ENCODE measurements around the gene LRIG1. TPM values are rescaled to one million over a fixed set of nuclear protein-coding genes. Genes with fewer than 3 reads are reported as not detected.
A peak's percentile ranks its signal among the peaks of the same experiment; 100 is the strongest.

Gene LRIG1
- total RNA-seq, 1 donor from 2014 or later = 30.7 TPM

GRCh38 chr3:66481071-66482017 is 19.5 kb downstream of the LRIG1 start:
- intact Hi-C loops (cut with DNase I) = loop anchor here (10.0 kb wide), 1 partner anchor 57 kb away; no protein-coding TSS in a partner anchor
- Histone ChIP-seq H3K4me1 (peaks cover 94% of the 10 kb centered on the region), H3K27ac (peak overlapping the region; percentile 86)

DNA sequence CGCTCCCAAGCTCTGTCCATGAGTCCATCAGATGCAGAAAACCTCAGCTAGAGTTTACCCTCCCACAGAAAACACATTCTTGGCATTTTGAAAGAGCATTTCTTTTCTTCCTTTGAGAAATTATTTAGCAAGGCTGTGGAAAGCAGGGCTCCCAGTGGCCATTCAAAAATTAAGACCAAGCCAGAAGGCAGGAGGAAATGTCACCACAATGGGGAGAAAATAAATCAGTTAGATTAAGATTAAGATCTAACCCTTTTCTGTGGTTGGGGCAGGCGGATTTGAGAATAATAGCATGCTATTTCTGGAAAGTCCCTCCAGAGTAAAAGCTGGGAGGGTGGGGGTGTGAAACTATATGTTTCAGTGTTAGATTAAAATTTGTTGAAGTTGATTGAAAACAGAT is 20.2 kb downstream of the LRIG1 start:
- DNase-seq (ENCODE audit: extremely low spot score in 2 of 2) = no peak
- no peak for TF ChIP-seq POLR2A (IDR thresholded peaks at IDR 0.05)
- no peak for TF ChIP-seq POLR2AphosphoS5 (IDR thresholded peaks at IDR 0.05; ENCODE audit: insufficient read depth in 1 of 2, low read depth in 1 of 2)
- no peak for TF ChIP-seq CTCF (IDR thresholded peaks at IDR 0.05)
- H3K9me3 ChIP-seq = no peaks in the 10 kb centered on the region
- peak overlapping the region; percentile 86 for H3K27ac ChIP-seq
- no peaks in the 10 kb centered on the region for H3K36me3 ChIP-seq
- H3K4me1 ChIP-seq = peaks cover 93% of the 10 kb centered on the region
- intact Hi-C loops (cut with DNase I) = loop anchor here (10.0 kb wide), 1 partner anchor 56 kb away; no protein-coding TSS in a partner anchor
- H3K4me3 ChIP-seq = no peak overlapping the region
- no peaks in the 10 kb centered on the region for H3K27me3 ChIP-seq

More at GRCh38 chr3:66481071-66482017, 19.5 kb downstream of the LRIG1 start:
- Histone ChIP-seq H3K4me3 (no peak overlapping the region), H3K27me3 (no peaks in the 10 kb centered on the region), H3K36me3 (no peaks in the 10 kb centered on the region), H3K9me3 (no peaks in the 10 kb centered on the region)
- no peak for DNase-seq (ENCODE audit: extremely low spot score in 2 of 2)
- TF ChIP-seq CTCF (IDR thresholded peaks at IDR 0.05) (no peak), POLR2A (IDR thresholded peaks at IDR 0.05) (no peak), POLR2AphosphoS5 (IDR thresholded peaks at IDR 0.05; ENCODE audit: insufficient read depth in 1 of 2, low read depth in 1 of 2) (no peak)

DNA sequence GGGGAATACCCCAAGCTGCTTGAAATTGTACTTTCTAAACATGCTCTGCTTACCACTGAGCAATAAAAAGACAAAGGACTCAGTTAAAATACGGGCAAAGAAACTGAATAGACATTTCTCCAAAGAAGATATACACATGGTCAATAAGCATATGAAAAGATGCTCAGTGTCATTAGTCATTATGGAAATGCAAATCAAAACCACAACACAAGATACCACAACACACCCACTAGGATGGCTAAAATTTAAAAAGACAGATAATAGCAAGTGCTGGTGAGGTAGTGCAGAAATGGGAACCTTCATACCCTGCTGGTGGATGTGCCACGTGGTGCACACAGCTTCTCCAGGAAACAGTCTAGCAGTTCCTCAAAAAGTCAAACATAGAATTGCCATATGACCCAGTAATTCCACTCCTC is 21.3 kb downstream of the LRIG1 start:
- Histone ChIP-seq H3K27me3 (no peaks in the 10 kb centered on the region), H3K36me3 (no peaks in the 10 kb centered on the region), H3K4me3 (no peak overlapping the region), H3K27ac (peak overlapping the region; percentile 86), H3K4me1 (peaks cover 95% of the 10 kb centered on the region), H3K9me3 (no peaks in the 10 kb centered on the region)
- intact Hi-C loops (cut with DNase I) = no loop called here
- no peak for TF ChIP-seq CTCF (IDR thresholded peaks at IDR 0.05)
- no peak for TF ChIP-seq POLR2A (IDR thresholded peaks at IDR 0.05)
- no peak for TF ChIP-seq POLR2AphosphoS5 (IDR thresholded peaks at IDR 0.05; ENCODE audit: insufficient read depth in 1 of 2, low read depth in 1 of 2)
- no peak for DNase-seq (ENCODE audit: extremely low spot score in 2 of 2)

- Histone ChIP-seq H3K27me3 (no peaks in the 10 kb centered on the region), H3K4me3 (no peak overlapping the region), H3K4me1 (peaks cover 95% of the 10 kb centered on the region), H3K9me3 (no peaks in the 10 kb centered on the region), H3K27ac (no peak overlapping the region), H3K36me3 (no peaks in the 10 kb centered on the region)
- intact Hi-C loops (cut with DNase I) = no loop called here
- DNase-seq (ENCODE audit: extremely low spot score in 2 of 2) = no peak
- TF ChIP-seq POLR2A (IDR thresholded peaks at IDR 0.05) = no peak
- no peak for TF ChIP-seq POLR2AphosphoS5 (IDR thresholded peaks at IDR 0.05; ENCODE audit: insufficient read depth in 1 of 2, low read depth in 1 of 2)
- no peak for TF ChIP-seq CTCF (IDR thresholded peaks at IDR 0.05)
Measured at GRCh38 chr3:66478960-66479359, 21.9 kb downstream of the LRIG1 start.

DNA sequence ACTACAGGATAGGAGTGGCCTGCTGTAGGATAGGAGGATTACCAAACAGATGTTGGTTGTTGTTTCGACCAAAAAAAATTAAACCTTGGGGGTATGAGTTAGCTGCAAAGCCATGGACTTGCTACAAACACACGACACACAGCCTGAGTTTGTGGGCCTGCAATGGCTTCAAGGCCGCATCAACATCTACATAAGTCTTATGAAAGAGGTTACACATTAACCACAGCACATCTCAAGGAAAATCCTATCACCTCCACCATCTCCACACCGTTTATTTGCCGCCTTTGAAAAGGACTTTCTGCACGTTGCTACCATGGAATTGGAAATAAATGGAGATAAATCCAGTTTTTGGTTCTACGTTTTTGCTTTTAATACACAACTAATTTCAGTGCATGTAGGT is 23.0 kb downstream of the LRIG1 start:
- Histone ChIP-seq H3K27me3 (no peaks in the 10 kb centered on the region), H3K4me1 (peaks cover 92% of the 10 kb centered on the region), H3K27ac (no peak overlapping the region), H3K9me3 (no peaks in the 10 kb centered on the region), H3K36me3 (no peaks in the 10 kb centered on the region), H3K4me3 (no peak overlapping the region)
- TF ChIP-seq POLR2A (IDR thresholded peaks at IDR 0.05) (no peak), POLR2AphosphoS5 (IDR thresholded peaks at IDR 0.05; ENCODE audit: insufficient read depth in 1 of 2, low read depth in 1 of 2) (no peak), CTCF (IDR thresholded peaks at IDR 0.05) (no peak)
- no peak for DNase-seq (ENCODE audit: extremely low spot score in 2 of 2)
- intact Hi-C loops (cut with DNase I) = no loop called here
